SK-N-MC (cell line): ENCODE results near the gene SLC24A4.

ENCODE experiments used
- EZH2 ChIP-seq: fragments of 200-600 bp; sonication (generic); IDR thresholded peaks from one replicate; pipeline ENCODE4 v1.6.1; 2017; ENCODE audit warnings: antibody characterized with exemption
- FOXP2 ChIP-seq: optimal IDR thresholded peaks from 2 replicates; pipeline ENCODE3; 2011; ENCODE audit warnings: mild to moderate bottlenecking, moderate library complexity; ENCODE audit not compliant: insufficient read depth; ENCODE audit errors: extremely low read length, control extremely low read depth
- POLR2AphosphoS5 ChIP-seq: IDR thresholded peaks from 2 replicates; pipeline ENCODE4 v1.6.1; 2012; ENCODE audit warnings: mild to moderate bottlenecking, low read depth, low read length, borderline replicate concordance

- TF ChIP-seq EZH2: no peak
- TF ChIP-seq POLR2AphosphoS5: no peak
- TF ChIP-seq FOXP2: no peak
Observed at GRCh38 chr14:92348154-92348553, 25.2 kb downstream of the SLC24A4 start.
